Measurements from ENCODE around the gene FUCA1. TPM values are rescaled to one million over a fixed set of nuclear protein-coding genes. Genes with fewer than 3 reads are reported as not detected.

Gene FUCA1
- polyA plus RNA-seq, 1 donor from 2014 or later, result 38.5 TPM

DNA sequence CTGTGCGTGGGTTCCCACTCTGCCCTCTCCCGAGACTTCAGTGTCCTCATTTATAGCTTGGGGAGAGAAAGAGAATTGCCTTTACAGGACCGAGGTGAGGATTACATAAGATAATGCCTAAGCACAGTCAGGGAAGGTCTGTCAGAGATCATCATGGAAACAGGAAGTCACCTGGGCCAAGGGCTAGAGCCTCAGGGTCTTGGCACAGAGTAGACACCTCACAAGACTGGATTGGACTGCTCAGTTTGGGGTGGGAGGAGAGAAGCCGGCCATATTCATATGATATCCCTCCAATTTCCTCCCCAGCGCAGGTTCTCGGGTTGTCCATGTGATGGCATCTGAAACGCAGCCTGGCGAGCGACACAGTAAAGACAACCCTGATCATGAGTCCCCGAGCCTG, 41.3 kb upstream of the FUCA1 start:
- Histone ChIP-seq H3F3A (ENCODE audit: insufficient read depth, low read length, poor library complexity, severe bottlenecking) (no peaks in the 10 kb centered on the region), H3K79me2 (replicated peaks; ENCODE audit: insufficient read depth, low read length) (no peaks in the 10 kb centered on the region), H3K9me2 (ENCODE audit: insufficient read depth, low read length) (no peaks in the 10 kb centered on the region), H2AFZ (ENCODE audit: low read depth, low read length) (no peak overlapping the region), H3K4me3 (ENCODE audit: low read length) (no peak overlapping the region), H3K9ac (ENCODE audit: low read length) (no peak overlapping the region), H3K27me3 (ENCODE audit: insufficient read depth, low read depth, low read length) (peaks cover 7% of the 10 kb centered on the region), H4K20me1 (ENCODE audit: insufficient read depth) (no peaks in the 10 kb centered on the region), H3K4me2 (ENCODE audit: low read length) (no peak overlapping the region), H3K36me3 (ENCODE audit: insufficient read depth, low read length) (no peaks in the 10 kb centered on the region), H3K9me3 (ENCODE audit: low read length) (no peaks in the 10 kb centered on the region), H3K27ac (ENCODE audit: low read length) (no peak overlapping the region)
- no peak for TF ChIP-seq EZH2 (IDR thresholded peaks at IDR 0.05; ENCODE audit: borderline replicate concordance, insufficient read depth, low read length, poor library complexity, severe bottlenecking)
- TF ChIP-seq TAF1 (IDR thresholded peaks at IDR 0.05; ENCODE audit: low read depth), result no peak
- TF ChIP-seq, protein P1, sequence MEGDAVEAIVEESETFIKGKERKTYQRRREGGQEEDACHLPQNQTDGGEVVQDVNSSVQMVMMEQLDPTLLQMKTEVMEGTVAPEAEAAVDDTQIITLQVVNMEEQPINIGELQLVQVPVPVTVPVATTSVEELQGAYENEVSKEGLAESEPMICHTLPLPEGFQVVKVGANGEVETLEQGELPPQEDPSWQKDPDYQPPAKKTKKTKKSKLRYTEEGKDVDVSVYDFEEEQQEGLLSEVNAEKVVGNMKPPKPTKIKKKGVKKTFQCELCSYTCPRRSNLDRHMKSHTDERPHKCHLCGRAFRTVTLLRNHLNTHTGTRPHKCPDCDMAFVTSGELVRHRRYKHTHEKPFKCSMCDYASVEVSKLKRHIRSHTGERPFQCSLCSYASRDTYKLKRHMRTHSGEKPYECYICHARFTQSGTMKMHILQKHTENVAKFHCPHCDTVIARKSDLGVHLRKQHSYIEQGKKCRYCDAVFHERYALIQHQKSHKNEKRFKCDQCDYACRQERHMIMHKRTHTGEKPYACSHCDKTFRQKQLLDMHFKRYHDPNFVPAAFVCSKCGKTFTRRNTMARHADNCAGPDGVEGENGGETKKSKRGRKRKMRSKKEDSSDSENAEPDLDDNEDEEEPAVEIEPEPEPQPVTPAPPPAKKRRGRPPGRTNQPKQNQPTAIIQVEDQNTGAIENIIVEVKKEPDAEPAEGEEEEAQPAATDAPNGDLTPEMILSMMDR (IDR thresholded peaks at IDR 0.05; ENCODE audit: poor library complexity, severe bottlenecking), result no peak
- no peak for TF ChIP-seq EP300 (conservative IDR thresholded peaks at IDR 0.05; ENCODE audit: poor library complexity, severe bottlenecking)
- no peak for TF ChIP-seq MXI1 (conservative IDR thresholded peaks at IDR 0.05; ENCODE audit: poor library complexity, severe bottlenecking)
- TF ChIP-seq SMC3 (conservative IDR thresholded peaks at IDR 0.05; ENCODE audit: poor library complexity), result no peak
- no peak for TF ChIP-seq RAD21 (conservative IDR thresholded peaks at IDR 0.05)
- no peak for TF ChIP-seq POLR2AphosphoS5 (IDR thresholded peaks at IDR 0.05)
- TF ChIP-seq, protein P2, sequence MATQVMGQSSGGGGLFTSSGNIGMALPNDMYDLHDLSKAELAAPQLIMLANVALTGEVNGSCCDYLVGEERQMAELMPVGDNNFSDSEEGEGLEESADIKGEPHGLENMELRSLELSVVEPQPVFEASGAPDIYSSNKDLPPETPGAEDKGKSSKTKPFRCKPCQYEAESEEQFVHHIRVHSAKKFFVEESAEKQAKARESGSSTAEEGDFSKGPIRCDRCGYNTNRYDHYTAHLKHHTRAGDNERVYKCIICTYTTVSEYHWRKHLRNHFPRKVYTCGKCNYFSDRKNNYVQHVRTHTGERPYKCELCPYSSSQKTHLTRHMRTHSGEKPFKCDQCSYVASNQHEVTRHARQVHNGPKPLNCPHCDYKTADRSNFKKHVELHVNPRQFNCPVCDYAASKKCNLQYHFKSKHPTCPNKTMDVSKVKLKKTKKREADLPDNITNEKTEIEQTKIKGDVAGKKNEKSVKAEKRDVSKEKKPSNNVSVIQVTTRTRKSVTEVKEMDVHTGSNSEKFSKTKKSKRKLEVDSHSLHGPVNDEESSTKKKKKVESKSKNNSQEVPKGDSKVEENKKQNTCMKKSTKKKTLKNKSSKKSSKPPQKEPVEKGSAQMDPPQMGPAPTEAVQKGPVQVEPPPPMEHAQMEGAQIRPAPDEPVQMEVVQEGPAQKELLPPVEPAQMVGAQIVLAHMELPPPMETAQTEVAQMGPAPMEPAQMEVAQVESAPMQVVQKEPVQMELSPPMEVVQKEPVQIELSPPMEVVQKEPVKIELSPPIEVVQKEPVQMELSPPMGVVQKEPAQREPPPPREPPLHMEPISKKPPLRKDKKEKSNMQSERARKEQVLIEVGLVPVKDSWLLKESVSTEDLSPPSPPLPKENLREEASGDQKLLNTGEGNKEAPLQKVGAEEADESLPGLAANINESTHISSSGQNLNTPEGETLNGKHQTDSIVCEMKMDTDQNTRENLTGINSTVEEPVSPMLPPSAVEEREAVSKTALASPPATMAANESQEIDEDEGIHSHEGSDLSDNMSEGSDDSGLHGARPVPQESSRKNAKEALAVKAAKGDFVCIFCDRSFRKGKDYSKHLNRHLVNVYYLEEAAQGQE (IDR thresholded peaks at IDR 0.05; ENCODE audit: borderline replicate concordance), result no peak

DNA sequence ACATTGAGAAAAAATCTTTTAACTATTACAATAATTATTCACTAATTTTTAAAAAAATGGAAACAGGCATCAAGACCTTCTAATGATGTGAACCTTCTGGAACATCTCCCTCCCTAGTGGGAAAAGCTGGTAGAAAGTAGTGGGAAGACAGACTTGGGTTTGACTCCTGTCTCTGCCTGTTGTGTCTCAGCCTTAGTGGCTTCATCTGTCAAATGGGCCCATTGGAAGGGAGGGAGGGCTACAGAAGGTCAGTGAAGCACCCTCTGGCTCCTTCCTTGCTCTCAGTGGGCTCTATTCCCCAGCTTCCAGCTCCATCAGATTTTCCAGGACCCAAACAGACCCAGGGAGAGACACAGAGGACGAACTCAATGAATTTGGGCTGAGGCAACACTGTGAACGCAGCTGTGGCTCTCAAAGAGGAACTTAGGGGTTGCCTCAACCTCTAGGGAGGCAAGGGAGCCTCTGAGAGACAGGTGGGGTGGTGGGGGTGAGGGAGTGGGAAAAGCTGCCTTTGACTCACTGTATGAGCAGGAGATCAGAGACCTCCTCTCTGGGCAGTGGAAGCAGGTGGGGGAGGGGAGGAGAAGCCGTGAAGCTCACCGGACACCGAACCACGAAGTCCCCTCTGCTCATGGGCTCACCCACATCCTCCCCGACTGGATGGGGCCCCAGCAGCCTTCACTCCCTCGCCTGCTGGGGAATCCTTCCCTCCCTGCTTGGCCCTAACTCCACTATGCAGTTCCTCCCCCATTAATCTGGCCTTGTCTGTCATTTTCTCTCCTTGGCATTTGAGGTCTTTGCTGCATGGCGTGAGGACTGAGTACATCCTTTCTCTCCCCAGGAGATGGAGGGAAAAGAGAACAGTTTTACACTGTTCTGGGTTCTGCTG, 40.6 kb upstream of the FUCA1 start:
- TF ChIP-seq EP300 (conservative IDR thresholded peaks at IDR 0.05; ENCODE audit: poor library complexity, severe bottlenecking) (no peak), MXI1 (conservative IDR thresholded peaks at IDR 0.05; ENCODE audit: poor library complexity, severe bottlenecking) (no peak), TAF1 (IDR thresholded peaks at IDR 0.05; ENCODE audit: low read depth) (no peak), SMC3 (conservative IDR thresholded peaks at IDR 0.05; ENCODE audit: poor library complexity) (no peak), EZH2 (IDR thresholded peaks at IDR 0.05; ENCODE audit: borderline replicate concordance, insufficient read depth, low read length, poor library complexity, severe bottlenecking) (no peak), RAD21 (conservative IDR thresholded peaks at IDR 0.05) (no peak), POLR2AphosphoS5 (IDR thresholded peaks at IDR 0.05) (no peak)
- TF ChIP-seq, protein P2 (IDR thresholded peaks at IDR 0.05; ENCODE audit: borderline replicate concordance), result no peak
- TF ChIP-seq, protein P1 (IDR thresholded peaks at IDR 0.05; ENCODE audit: poor library complexity, severe bottlenecking), result no peak
- H2AFZ ChIP-seq (ENCODE audit: low read depth, low read length), result no peak overlapping the region
- H4K20me1 ChIP-seq (ENCODE audit: insufficient read depth), result no peaks in the 10 kb centered on the region
- H3K9ac ChIP-seq (ENCODE audit: low read length), result no peak overlapping the region
- no peak overlapping the region for H3K4me3 ChIP-seq (ENCODE audit: low read length)
- H3K4me2 ChIP-seq (ENCODE audit: low read length), result no peak overlapping the region
- no peaks in the 10 kb centered on the region for H3K79me2 ChIP-seq (replicated peaks; ENCODE audit: insufficient read depth, low read length)
- no peaks in the 10 kb centered on the region for H3K9me2 ChIP-seq (ENCODE audit: insufficient read depth, low read length)
- no peaks in the 10 kb centered on the region for H3K36me3 ChIP-seq (ENCODE audit: insufficient read depth, low read length)
- no peak overlapping the region for H3K27ac ChIP-seq (ENCODE audit: low read length)
- no peaks in the 10 kb centered on the region for H3K9me3 ChIP-seq (ENCODE audit: low read length)
- peaks cover 14% of the 10 kb centered on the region for H3K27me3 ChIP-seq (ENCODE audit: insufficient read depth, low read depth, low read length)
- H3F3A ChIP-seq (ENCODE audit: insufficient read depth, low read length, poor library complexity, severe bottlenecking), result no peaks in the 10 kb centered on the region
